HG02642 (cell line): Measurements from ENCODE around the gene C21orf58.

Experiments used
- ATAC-seq: cut with Tn5 transposase; IDR thresholded peaks from one replicate; pipeline ENCODE4 v1.9.1; 2021; ENCODE audit warnings: mild to moderate bottlenecking; ENCODE audit not compliant: unreplicated experiment, poor library complexity

Gene C21orf58

DNA sequence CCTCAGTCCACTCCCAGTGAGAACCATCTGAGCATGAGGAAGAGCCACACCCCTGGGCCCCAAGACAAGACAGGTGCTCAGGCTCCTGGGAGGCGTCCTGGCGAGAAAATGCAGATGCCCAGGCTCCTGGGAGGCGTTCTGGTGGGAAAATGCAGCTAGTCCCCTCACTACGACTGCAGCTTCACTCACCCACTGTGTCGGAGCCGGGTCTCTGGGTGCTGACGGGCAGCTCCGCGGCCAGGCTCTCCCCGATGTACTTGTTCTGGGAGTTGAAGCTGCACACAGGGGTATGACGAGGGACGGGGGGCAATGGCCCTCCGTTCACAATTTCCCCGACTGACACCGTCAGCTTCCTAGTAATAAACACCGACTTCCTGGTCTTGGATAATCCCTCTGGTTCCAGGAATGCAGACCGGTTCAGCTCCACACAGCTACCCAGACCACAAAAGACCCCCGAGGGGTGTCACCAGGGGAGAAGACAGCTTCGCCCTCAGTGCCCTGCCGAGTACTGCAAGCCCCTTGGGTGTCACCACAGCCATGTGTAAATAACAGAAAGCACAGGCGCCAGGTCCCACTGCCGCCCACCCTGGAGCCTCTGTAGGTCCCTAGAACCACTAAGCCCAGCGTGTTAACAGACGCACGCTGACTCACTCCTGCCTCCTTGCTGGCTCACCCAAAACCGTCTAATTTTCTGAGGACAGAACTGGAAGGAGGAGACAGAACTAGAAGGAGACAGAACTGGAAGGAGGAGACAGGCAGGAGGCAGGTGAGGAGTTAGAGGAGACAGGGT, 57.7 kb downstream of the C21orf58 start:
- no peak for ATAC-seq

GRCh38 chr21:46264690-46265144, 59.0 kb downstream of the C21orf58 start:
- ATAC-seq = no peak

- no peak for ATAC-seq
Measured at GRCh38 chr21:46264046-46264689, 59.5 kb downstream of the C21orf58 start.

GRCh38 chr21:46256501-46256994, 67.1 kb downstream of the C21orf58 start:
- no peak for ATAC-seq

DNA sequence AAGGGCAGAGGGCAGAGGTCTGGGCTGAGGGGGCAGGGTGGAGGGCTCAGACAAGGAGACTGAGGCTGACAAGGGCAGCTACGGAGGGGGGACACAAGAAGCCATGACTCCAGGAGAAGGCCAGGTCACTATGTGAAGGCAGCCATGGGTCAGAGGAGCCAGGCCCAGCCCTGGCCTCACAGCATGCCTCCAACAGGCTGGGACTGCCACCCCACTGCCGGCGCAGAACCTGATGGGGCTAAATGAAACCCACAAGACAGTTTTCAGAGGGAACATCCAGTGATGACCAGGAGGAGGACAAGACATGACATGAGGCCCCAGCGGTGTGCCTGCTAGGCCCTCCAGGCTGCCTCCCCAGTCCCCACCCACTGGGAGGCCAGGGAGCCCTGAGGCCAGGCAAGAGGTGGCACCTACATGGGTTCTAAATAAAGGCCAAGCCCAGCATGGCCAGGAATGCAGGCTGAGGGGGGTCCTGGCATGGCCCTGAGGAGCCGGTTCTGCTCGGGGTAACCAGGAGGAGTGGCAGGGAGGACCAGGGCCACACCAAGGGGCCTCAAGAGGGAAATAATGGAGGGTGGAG, 67.8 kb downstream of the C21orf58 start:
- no peak for ATAC-seq

GRCh38 chr21:46255166-46255565, 68.5 kb downstream of the C21orf58 start:
- no peak for ATAC-seq

GRCh38 chr21:46254208-46254975, 69.3 kb downstream of the C21orf58 start:
- ATAC-seq = peak; percentile 66

- ATAC-seq = peak; percentile 65
Measured at GRCh38 chr21:46253610-46254124, 70.0 kb downstream of the C21orf58 start.

DNA sequence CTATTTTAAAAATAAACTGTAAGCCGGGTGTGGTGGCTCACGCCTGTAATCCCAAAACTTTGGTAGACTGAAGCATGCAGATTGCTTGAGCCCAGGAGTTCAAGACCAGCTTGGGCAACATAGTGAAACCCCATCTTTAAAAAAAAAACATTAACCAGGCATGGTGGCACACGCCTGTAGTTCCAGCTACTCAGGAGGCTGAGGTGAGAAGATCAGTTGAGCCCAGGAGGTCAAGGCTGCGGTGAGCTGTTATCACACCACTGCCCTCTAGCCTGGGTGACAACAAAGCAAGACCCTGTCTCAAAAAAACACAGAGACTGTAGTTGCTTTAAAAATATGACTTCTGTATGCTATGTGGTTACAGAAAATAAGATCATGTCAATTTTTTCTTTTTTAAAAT, 70.8 kb downstream of the C21orf58 start:
- no peak for ATAC-seq
